HCT116 (cell line): ENCODE measurements around the gene MYH10.

ENCODE experiments used
- ELF1 ChIP-seq: IDR thresholded peaks from 2 replicates; pipeline ENCODE4 v1.6.1; 2012; ENCODE audit warnings: low read depth, borderline replicate concordance
- YY1 ChIP-seq: IDR thresholded peaks from 2 replicates; pipeline ENCODE4 v1.6.1; 2011; ENCODE audit warnings: low read length, low read depth, moderate library complexity, mild to moderate bottlenecking; ENCODE audit not compliant: insufficient replicate concordance; ENCODE audit errors: extremely low read depth
- TF ChIP-seq, protein P1 (sequence below), 3 experiments: fragments of 200-600 bp in 1 of 3; sonication (generic) in 1 of 3; IDR thresholded peaks in 2 of 3; conservative IDR thresholded peaks in 1 of 3; 2 replicates each; pipeline ENCODE4 v1.5.1; 2012 to 2017; ENCODE audit warnings: low read depth in 2 of 3, low read length in 2 of 3, antibody characterized with exemption in 1 of 3, borderline replicate concordance in 1 of 3, control low read depth in 1 of 3, mild to moderate bottlenecking in 1 of 3, mixed read lengths in 1 of 3, mixed run types in 1 of 3, moderate library complexity in 1 of 3; ENCODE audit not compliant: insufficient read depth in 1 of 3

DNA sequence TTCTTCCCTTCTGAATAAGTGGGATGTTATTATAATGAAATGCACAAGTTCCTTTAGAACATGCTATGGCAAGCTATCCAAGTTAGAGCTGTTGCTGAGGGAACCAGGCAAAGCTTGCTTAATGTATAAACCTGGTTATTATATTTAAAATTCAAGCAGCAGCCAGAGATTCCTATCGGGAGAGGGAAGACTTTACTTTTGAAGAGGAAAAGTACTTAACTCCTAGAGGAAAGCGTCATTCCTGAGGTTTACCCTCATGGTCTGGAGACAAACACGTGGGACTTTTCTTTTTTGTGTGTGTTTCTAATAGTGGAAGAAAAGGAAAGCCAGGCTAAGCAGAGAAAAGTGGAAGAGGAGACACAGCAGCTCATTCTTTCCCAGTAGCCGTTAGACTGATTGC is 39.9 kb upstream of the MYH10 start:
- TF ChIP-seq ELF1 (no peak), YY1 (no peak)
- TF ChIP-seq, protein P1, sequence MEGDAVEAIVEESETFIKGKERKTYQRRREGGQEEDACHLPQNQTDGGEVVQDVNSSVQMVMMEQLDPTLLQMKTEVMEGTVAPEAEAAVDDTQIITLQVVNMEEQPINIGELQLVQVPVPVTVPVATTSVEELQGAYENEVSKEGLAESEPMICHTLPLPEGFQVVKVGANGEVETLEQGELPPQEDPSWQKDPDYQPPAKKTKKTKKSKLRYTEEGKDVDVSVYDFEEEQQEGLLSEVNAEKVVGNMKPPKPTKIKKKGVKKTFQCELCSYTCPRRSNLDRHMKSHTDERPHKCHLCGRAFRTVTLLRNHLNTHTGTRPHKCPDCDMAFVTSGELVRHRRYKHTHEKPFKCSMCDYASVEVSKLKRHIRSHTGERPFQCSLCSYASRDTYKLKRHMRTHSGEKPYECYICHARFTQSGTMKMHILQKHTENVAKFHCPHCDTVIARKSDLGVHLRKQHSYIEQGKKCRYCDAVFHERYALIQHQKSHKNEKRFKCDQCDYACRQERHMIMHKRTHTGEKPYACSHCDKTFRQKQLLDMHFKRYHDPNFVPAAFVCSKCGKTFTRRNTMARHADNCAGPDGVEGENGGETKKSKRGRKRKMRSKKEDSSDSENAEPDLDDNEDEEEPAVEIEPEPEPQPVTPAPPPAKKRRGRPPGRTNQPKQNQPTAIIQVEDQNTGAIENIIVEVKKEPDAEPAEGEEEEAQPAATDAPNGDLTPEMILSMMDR (IDR thresholded peaks at IDR 0.05 in 2 of 3, conservative IDR thresholded peaks at IDR 0.05 in 1 of 3; ENCODE audit: borderline replicate concordance in 1 of 3, insufficient read depth in 1 of 3, low read depth in 2 of 3, low read length in 2 of 3) = no peak
